Spleen (tissue), 11 donors: ENCODE results near the gene ABCA8. TPM values are rescaled to one million over a fixed set of nuclear protein-coding genes. Genes with fewer than 3 reads are reported as not detected.

Experiments used
- DNase-seq: peaks from one replicate; pipeline ENCODE4 v3.0.0-alpha.2; 2020
- H3K27ac ChIP-seq, 8 donors: fragments of 200-600 bp; sonication (generic) in 7 of 8; 1 replicate in 4 of 8; 2 replicates in 4 of 8; pipeline versions ENCODE4 v1.5.0 to v1.8.0; 2016 to 2021; ENCODE audit warnings: inconsistent platforms in 4 of 8, mild to moderate bottlenecking in 4 of 8, moderate library complexity in 1 of 8
- H3K27me3 ChIP-seq, 7 donors: fragments of 200-600 bp; sonication (generic) in 6 of 7; replicated peaks in 1 of 7; 1 replicate in 4 of 7; 2 replicates in 3 of 7; pipeline versions ENCODE4 v1.5.0 to v1.8.0; 2016 to 2021; ENCODE audit warnings: inconsistent platforms in 3 of 7, mild to moderate bottlenecking in 1 of 7
- H3K36me3 ChIP-seq, 6 donors: fragments of 200-600 bp; sonication (generic) in 5 of 6; 1 replicate in 4 of 6; 2 replicates in 2 of 6; pipeline versions ENCODE4 v1.5.0 to v1.8.0; 2016 to 2021; ENCODE audit warnings: inconsistent platforms in 2 of 6
- H3K4me1 ChIP-seq, 6 donors: fragments of 200-600 bp; sonication (generic) in 5 of 6; 1 replicate in 3 of 6; 2 replicates in 3 of 6; pipeline versions ENCODE4 v1.5.0 to v1.8.0; 2016 to 2021; ENCODE audit warnings: inconsistent platforms in 3 of 6
- H3K4me3 ChIP-seq, 8 donors: fragments of 200-600 bp; sonication (generic) in 7 of 8; 1 replicate in 4 of 8; 2 replicates in 4 of 8; pipeline versions ENCODE4 v1.5.0 to v1.8.0; 2016 to 2021; ENCODE audit warnings: inconsistent platforms in 4 of 8, mild to moderate bottlenecking in 4 of 8, moderate library complexity in 2 of 8
- H3K9me3 ChIP-seq, 8 donors: fragments of 200-600 bp; sonication (generic) in 7 of 8; 1 replicate in 4 of 8; 2 replicates in 4 of 8; pipeline versions ENCODE4 v1.5.0 to v1.8.0; 2016 to 2021; ENCODE audit warnings: inconsistent platforms in 4 of 8
- POLR2A ChIP-seq, 3 donors: fragments of 450-650 bp; IDR thresholded peaks; one replicate each; pipeline ENCODE4 v1.5.1; 2017; ENCODE audit warnings: antibody characterized with exemption in 3 of 3, mild to moderate bottlenecking in 1 of 3
- POLR2AphosphoS5 ChIP-seq, 3 donors: sonication (generic); formaldehyde crosslinking; IDR thresholded peaks; one replicate each; pipeline ENCODE4 v1.5.1; 2017; ENCODE audit warnings: antibody characterized with exemption in 3 of 3
- WGBS, 5 donors: extraction: QIAGEN DNeasy Blood & Tissue Kit in 3 of 5; methylation state at CpG; one replicate each; pipeline versions ENCODE4 v1.1.5 to v1.1.7; 2013 to 2018; 5-methylcytosine and 5-hydroxymethylcytosine counted together
- intact Hi-C: fragments of 100-400 bp; cut with DNase I; formaldehyde crosslinking; loops from one replicate; pipeline ENCODE4 v1.15.0; 2023; ENCODE audit warnings: low total_unique reads
- polyA plus RNA-seq, 3 donors: library from polyadenylated mRNA; stranded (reverse); fragments of 200-250 nt; gene quantifications; one replicate each; pipeline ENCODE4 v1.2.1, GENCODE V29; 2013
- total RNA-seq, 7 donors: library from RNA; depleted of rRNA in 3 of 7; stranded (reverse); fragments of >200 nt in 3 of 7; fragmentation: NEBNext Ultra II Directional in 4 of 7; extraction: Animal tissue kit (Norgen Biotek cat#: 25700) in 4 of 7; gene quantifications; one replicate each; pipeline versions ENCODE4 v1.1.0 to v1.2.1, GENCODE V29; 2016 to 2021
- TF ChIP-seq, protein P1 (sequence below), 11 experiments: fragments of 200-600 bp in 7 of 11; fragments of 450-650 bp in 4 of 11; sonication (generic) in 4 of 11; IDR thresholded peaks in 8 of 11; conservative IDR thresholded peaks in 3 of 11; 1 replicate in 7 of 11; 2 replicates in 4 of 11; pipeline versions ENCODE4 v1.4.0 to v1.8.0; 2016 to 2021; ENCODE audit warnings: antibody characterized with exemption in 11 of 11, inconsistent platforms in 4 of 11, mild to moderate bottlenecking in 1 of 11
- donor health status: healthy with polysubstance abuse.
- donor health status: DM: no; HTN: no; CAD: no; lungs with moderate emphysema.
- donor health status: DM: no; HTN: no; CAD: no.
- donor health status: Bipolar disorder and iron deficiency.
- donor health status: healthy.
- donor health status: DM: no; HTN: no; CAD: no.
- donor health status: DM: yes; HTN: yes; CAD: no.

ABCA8 gene
- total and polyA plus RNA-seq, 10 donors: 1.1 to 89.4 (median 46.2) TPM

GRCh38 chr17:68863091-68863652, 92.0 kb downstream of the ABCA8 start:
- no peaks in the 10 kb centered on the region for H3K27me3 ChIP-seq
- no peaks in the 10 kb centered on the region for H3K36me3 ChIP-seq
- no peak overlapping the region for H3K27ac ChIP-seq
- H3K4me1 ChIP-seq: peaks cover 0 to 11% (median 3%) of the 10 kb centered on the region in 6 donors
- TF ChIP-seq, protein P1, sequence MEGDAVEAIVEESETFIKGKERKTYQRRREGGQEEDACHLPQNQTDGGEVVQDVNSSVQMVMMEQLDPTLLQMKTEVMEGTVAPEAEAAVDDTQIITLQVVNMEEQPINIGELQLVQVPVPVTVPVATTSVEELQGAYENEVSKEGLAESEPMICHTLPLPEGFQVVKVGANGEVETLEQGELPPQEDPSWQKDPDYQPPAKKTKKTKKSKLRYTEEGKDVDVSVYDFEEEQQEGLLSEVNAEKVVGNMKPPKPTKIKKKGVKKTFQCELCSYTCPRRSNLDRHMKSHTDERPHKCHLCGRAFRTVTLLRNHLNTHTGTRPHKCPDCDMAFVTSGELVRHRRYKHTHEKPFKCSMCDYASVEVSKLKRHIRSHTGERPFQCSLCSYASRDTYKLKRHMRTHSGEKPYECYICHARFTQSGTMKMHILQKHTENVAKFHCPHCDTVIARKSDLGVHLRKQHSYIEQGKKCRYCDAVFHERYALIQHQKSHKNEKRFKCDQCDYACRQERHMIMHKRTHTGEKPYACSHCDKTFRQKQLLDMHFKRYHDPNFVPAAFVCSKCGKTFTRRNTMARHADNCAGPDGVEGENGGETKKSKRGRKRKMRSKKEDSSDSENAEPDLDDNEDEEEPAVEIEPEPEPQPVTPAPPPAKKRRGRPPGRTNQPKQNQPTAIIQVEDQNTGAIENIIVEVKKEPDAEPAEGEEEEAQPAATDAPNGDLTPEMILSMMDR (IDR thresholded peaks at IDR 0.05 in 8 of 11, conservative IDR thresholded peaks at IDR 0.05 in 3 of 11): no peak
- peaks cover 0 to 13% (median 7%) of the 10 kb centered on the region in 8 donors for H3K9me3 ChIP-seq
- WGBS, 5 donors: 89 to 100% (median 98%) methylated on average over 1 of the region's 1 CpG
- H3K4me3 ChIP-seq: no peak overlapping the region
- intact Hi-C loops: no loop called here
- DNase-seq: no peak

- H3K4me3 ChIP-seq: no peak overlapping the region
- peak overlapping the region in 3 of 8 donors; percentile 1 to 36 (median 22) for H3K27ac ChIP-seq
- no peak for DNase-seq
- intact Hi-C loops: no loop called here
- H3K9me3 ChIP-seq: peaks cover 0 to 14% (median 8%) of the 10 kb centered on the region in 8 donors
- no peaks in the 10 kb centered on the region for H3K36me3 ChIP-seq
- no peaks in the 10 kb centered on the region for H3K27me3 ChIP-seq
- H3K4me1 ChIP-seq: peaks cover 0 to 11% (median 3%) of the 10 kb centered on the region in 6 donors
- WGBS, 5 donors: 35 to 52% (median 45%) methylated on average over 1 of the region's 1 CpG
- TF ChIP-seq POLR2AphosphoS5 (IDR thresholded peaks at IDR 0.05) (no peak), POLR2A (IDR thresholded peaks at IDR 0.05) (no peak)
- TF ChIP-seq, protein P1 (IDR thresholded peaks at IDR 0.05 in 8 of 11, conservative IDR thresholded peaks at IDR 0.05 in 3 of 11): no peak
Observed at GRCh38 chr17:68861602-68862001, 93.6 kb downstream of the ABCA8 start.

- no peak for DNase-seq
- H3K27me3 ChIP-seq: no peaks in the 10 kb centered on the region
- intact Hi-C loops: no loop called here
- peaks cover 0 to 11% (median 3%) of the 10 kb centered on the region in 6 donors for H3K4me1 ChIP-seq
- H3K4me3 ChIP-seq: no peak overlapping the region
- peak overlapping the region in 4 of 8 donors; percentile 1 to 36 (median 16) for H3K27ac ChIP-seq
- no peaks in the 10 kb centered on the region for H3K36me3 ChIP-seq
- H3K9me3 ChIP-seq: peaks cover 0 to 14% (median 8%) of the 10 kb centered on the region in 8 donors
- 23 to 33% (median 31%) methylated on average over 2 of the region's 2 CpGs for WGBS, 5 donors
- TF ChIP-seq POLR2AphosphoS5 (IDR thresholded peaks at IDR 0.05) (no peak), POLR2A (IDR thresholded peaks at IDR 0.05) (no peak)
- TF ChIP-seq, protein P1 (IDR thresholded peaks at IDR 0.05 in 8 of 11, conservative IDR thresholded peaks at IDR 0.05 in 3 of 11): no peak
Observed at GRCh38 chr17:68860941-68861340, 94.3 kb downstream of the ABCA8 start.

DNA sequence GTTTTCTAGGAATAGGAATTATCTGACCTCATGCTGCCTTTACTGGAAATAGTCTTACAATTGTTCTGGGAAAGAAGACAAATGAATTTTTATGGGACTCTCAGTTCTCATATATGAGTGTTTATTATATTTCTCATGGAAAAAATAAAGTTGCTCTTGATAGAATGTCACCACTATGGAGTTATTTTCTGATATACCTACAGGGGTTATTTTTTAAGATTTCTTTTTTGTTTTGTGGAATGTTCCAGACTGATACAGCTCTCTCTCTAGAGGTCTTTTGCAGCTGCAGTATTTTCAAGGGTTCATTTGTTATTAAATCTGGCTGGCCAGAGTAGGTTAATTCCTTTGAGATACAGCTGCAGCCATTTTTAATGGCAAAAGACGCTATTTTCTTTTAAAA, 100.7 kb downstream of the ABCA8 start:
- TF ChIP-seq, protein P1 (IDR thresholded peaks at IDR 0.05 in 8 of 11, conservative IDR thresholded peaks at IDR 0.05 in 3 of 11): no peak
- no peak for TF ChIP-seq POLR2A (IDR thresholded peaks at IDR 0.05)
- no peak for TF ChIP-seq POLR2AphosphoS5 (IDR thresholded peaks at IDR 0.05)

More for the DNA sequence above, 100.7 kb downstream of the ABCA8 start:
- DNase-seq: no peak
- no peaks in the 10 kb centered on the region for H3K27me3 ChIP-seq
- no peak overlapping the region for H3K27ac ChIP-seq
- no peak overlapping the region for H3K4me3 ChIP-seq
- peaks cover 0 to 3% (median 0%) of the 10 kb centered on the region in 6 donors for H3K4me1 ChIP-seq
- WGBS, 5 donors: 74 to 95% (median 81%) methylated on average over 1 of the region's 1 CpG
- intact Hi-C loops: no loop called here
- peaks cover 0 to 14% (median 7%) of the 10 kb centered on the region in 8 donors for H3K9me3 ChIP-seq
- no peaks in the 10 kb centered on the region for H3K36me3 ChIP-seq
